ENCODE data around the gene ELMO2. TPM values are rescaled to one million over a fixed set of nuclear protein-coding genes. Genes with fewer than 3 reads are reported as not detected.
"Not testable (repeated sequence)": the region's sequence is repeated elsewhere in the genome, so short reads cannot be mapped to it uniquely, and the experiment has no call there.

ELMO2 gene
- total RNA-seq, 1 experiment from 2014 or later = 28.4 TPM

GRCh38 chr20:46394872-46395760 is 11.3 kb downstream of the ELMO2 start (continued):
- TF ChIP-seq STAT6 (CRISPR knock-in tag; conservative IDR thresholded peaks at IDR 0.05; ENCODE audit: low read depth) (no peak), ZNF317 (CRISPR knock-in tag; IDR thresholded peaks at IDR 0.05; ENCODE audit: borderline replicate concordance, low read depth) (no peak)

- ATAC-seq = no peak
- CTCF ChIA-PET = no interaction called here
- POLR2A ChIA-PET = no interaction called here
These were observed 12.4 kb downstream of the ELMO2 start for GRCh38 chr20:46393967-46394366.

GRCh38 chr20:46388937-46389336 is 17.5 kb downstream of the ELMO2 start:
- Mint-ChIP-seq H3K27me3 (ENCODE audit: low read depth) (no peaks in the 10 kb centered on the region), H3K36me3 (peaks cover 59% of the 10 kb centered on the region), H3K4me3 (no peak overlapping the region), H3K4me1 (no peaks in the 10 kb centered on the region), H3K9me3 (no peaks in the 10 kb centered on the region), H3K27ac (no peak overlapping the region)
- DNase-seq (ENCODE audit: low spot score) (no peak), ATAC-seq (no peak)
- TF ChIP-seq GTF2I (CRISPR knock-in tag; conservative IDR thresholded peaks at IDR 0.05) (no peak), SP1 (CRISPR knock-in tag; conservative IDR thresholded peaks at IDR 0.05) (no peak), ELF4 (CRISPR knock-in tag; IDR thresholded peaks at IDR 0.05; ENCODE audit: low read depth) (no peak)
- ChIA-PET CTCF (no interaction called here), POLR2A (no interaction called here)

More at GRCh38 chr20:46393967-46394366, 12.4 kb downstream of the ELMO2 start:
- Mint-ChIP-seq H3K36me3 (peaks cover 32% of the 10 kb centered on the region), H3K27me3 (ENCODE audit: low read depth) (no peaks in the 10 kb centered on the region), H3K27ac (no peak overlapping the region), H3K4me1 (no peaks in the 10 kb centered on the region), H3K4me3 (no peak overlapping the region), H3K9me3 (no peaks in the 10 kb centered on the region)
- TF ChIP-seq JAZF1 (CRISPR knock-in tag; IDR thresholded peaks at IDR 0.05) = no peak
- TF ChIP-seq ZBTB21 (CRISPR knock-in tag; IDR thresholded peaks at IDR 0.05; ENCODE audit: borderline replicate concordance) = no peak
- no peak for TF ChIP-seq SOX15 (CRISPR knock-in tag; IDR thresholded peaks at IDR 0.05)
- no peak for TF ChIP-seq NR1H2 (CRISPR knock-in tag; IDR thresholded peaks at IDR 0.05)
- no peak for DNase-seq (ENCODE audit: low spot score)

- no peak for TF ChIP-seq CBFB (CRISPR knock-in tag; IDR thresholded peaks at IDR 0.05; ENCODE audit: low read depth)
- no peak for TF ChIP-seq SP1 (CRISPR knock-in tag; conservative IDR thresholded peaks at IDR 0.05)
- H3K36me3 Mint-ChIP-seq = peaks cover 61% of the 10 kb centered on the region
- H3K4me1 Mint-ChIP-seq = no peaks in the 10 kb centered on the region
- no peak overlapping the region for H3K27ac Mint-ChIP-seq
- H3K4me3 Mint-ChIP-seq = no peak overlapping the region
- ATAC-seq = no peak
- DNase-seq (ENCODE audit: low spot score) = no peak
- ChIA-PET CTCF (no interaction called here), POLR2A (no interaction called here)
- H3K27me3 Mint-ChIP-seq (ENCODE audit: low read depth) = no peaks in the 10 kb centered on the region
- no peaks in the 10 kb centered on the region for H3K9me3 Mint-ChIP-seq
These were observed 18.1 kb downstream of the ELMO2 start for GRCh38 chr20:46388201-46388836.

GRCh38 chr20:46387054-46387453 is 19.4 kb downstream of the ELMO2 start:
- H3K4me1 Mint-ChIP-seq; H3K27me3 Mint-ChIP-seq (ENCODE audit: low read depth); ATAC-seq; DNase-seq (ENCODE audit: low spot score); H3K9me3 Mint-ChIP-seq; CTCF ChIA-PET; H3K27ac Mint-ChIP-seq; POLR2A ChIA-PET; H3K4me3 Mint-ChIP-seq: not testable (repeated sequence)
- H3K36me3 Mint-ChIP-seq = peaks cover 59% of the 10 kb centered on the region
